T-helper 2 cell treated with Interferon-gamma antibody and Interleukin-4, amounts not matched to agents 5 μg/mL and 100 μg/mL, for 36 hours (primary cell): ENCODE results near the gene ARRDC5.
"Not testable (repeated sequence)": the region's sequence is repeated elsewhere in the genome, so short reads cannot be mapped to it uniquely, and the experiment has no call there.

Experiments used
- DNase-seq: peaks from one replicate; pipeline ENCODE4 v3.0.0; 2021; ENCODE audit warnings: low spot score
- H3K27ac Mint-ChIP-seq: one replicate; pipeline ENCODE4 v1.8.0; 2021; ENCODE audit warnings: mild to moderate bottlenecking, mixed read lengths
- H3K27me3 Mint-ChIP-seq: one replicate; pipeline ENCODE4 v1.8.0; 2021; ENCODE audit warnings: low read depth, mixed read lengths
- H3K36me3 Mint-ChIP-seq: one replicate; pipeline ENCODE4 v1.8.0; 2021; ENCODE audit warnings: low read depth, mixed read lengths
- H3K4me1 Mint-ChIP-seq: one replicate; pipeline ENCODE4 v1.8.0; 2021; ENCODE audit warnings: low read depth, mixed read lengths
- H3K4me3 Mint-ChIP-seq: one replicate; pipeline ENCODE4 v1.8.0; 2022; ENCODE audit warnings: mild to moderate bottlenecking, moderate library complexity, mixed read lengths
- H3K9me3 Mint-ChIP-seq: one replicate; pipeline ENCODE4 v1.8.0; 2021; ENCODE audit warnings: mixed read lengths

The ARRDC5 gene

DNA sequence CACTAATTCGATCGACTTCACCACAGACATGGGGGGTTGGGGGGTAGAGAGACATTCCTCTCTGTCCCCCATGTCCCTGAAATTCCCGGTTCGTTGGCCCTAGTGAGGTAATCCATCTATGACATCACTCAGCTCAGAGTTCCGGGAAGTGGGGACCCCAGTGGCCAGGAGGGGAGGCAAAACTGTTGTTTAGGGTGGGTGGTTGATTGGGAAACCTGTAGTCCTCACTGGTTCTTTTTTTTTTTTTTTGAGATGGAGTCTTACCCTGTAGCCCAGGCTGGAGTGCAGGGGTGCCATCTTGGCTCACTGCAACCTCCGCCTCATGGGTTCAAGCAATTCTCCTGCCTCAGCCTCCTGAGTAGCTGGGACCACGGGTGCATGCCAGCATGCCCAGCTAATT, at the start of gene ARRDC5:
Gene ARRDC5, minus strand, starts transcription at position 101 of the 400 bp plus-strand sequence. Its CDS starts 71 bp downstream, at position 30.
- H3K9me3 Mint-ChIP-seq = no peaks in the 10 kb centered on the region
- no peak for DNase-seq
- H3K27ac Mint-ChIP-seq = no peak within 1 kb of the TSS
- H3K4me3 Mint-ChIP-seq = no peak within 1 kb of the TSS
- H3K36me3 Mint-ChIP-seq = no peaks in the 10 kb centered on the region
- no peaks in the 10 kb centered on the region for H3K4me1 Mint-ChIP-seq
- H3K27me3 Mint-ChIP-seq = no peaks in the 10 kb centered on the region

DNA sequence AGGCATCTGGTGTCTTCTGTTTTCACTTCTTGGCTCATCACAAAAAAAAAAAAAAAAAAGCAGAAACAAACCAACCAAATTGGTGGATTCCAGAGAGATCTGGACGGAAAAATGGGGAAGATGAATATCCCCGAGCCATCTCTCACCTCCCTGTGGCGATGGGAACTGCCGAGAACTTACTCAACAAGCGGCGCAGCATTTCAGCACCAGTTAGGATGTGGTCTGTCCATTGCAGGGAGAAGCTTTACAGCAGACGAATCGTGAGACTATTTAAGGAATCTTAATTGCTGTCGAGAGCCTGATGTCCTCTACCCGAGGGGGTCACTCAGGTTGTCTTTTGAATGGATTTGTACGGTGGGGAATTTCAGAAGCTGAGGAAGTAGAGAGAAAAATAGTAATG, 49.0 kb upstream of the ARRDC5 start:
- Mint-ChIP-seq H3K4me3 (no peak overlapping the region), H3K27me3 (no peaks in the 10 kb centered on the region), H3K36me3 (peaks cover 49% of the 10 kb centered on the region), H3K9me3 (no peaks in the 10 kb centered on the region), H3K4me1 (no peaks in the 10 kb centered on the region), H3K27ac (no peak overlapping the region)
- no peak for DNase-seq

DNA sequence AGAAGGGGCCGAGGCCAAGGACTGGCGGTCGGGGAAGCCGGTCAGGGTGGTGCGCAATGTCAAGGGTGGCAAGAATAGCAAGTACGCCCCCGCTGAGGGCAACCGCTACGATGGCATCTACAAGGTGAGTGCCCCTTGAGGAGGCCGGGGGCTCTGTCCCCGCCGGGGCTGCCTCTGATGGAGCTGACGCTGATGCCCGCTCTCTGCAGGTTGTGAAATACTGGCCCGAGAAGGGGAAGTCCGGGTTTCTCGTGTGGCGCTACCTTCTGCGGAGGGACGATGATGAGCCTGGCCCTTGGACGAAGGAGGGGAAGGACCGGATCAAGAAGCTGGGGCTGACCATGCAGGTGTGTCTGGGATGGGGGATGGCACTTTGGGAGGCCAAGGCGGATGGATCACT, 48.0 kb upstream of the ARRDC5 start:
- H3K27me3 Mint-ChIP-seq, H3K27ac Mint-ChIP-seq, H3K4me1 Mint-ChIP-seq, DNase-seq, H3K4me3 Mint-ChIP-seq, H3K9me3 Mint-ChIP-seq: not testable (repeated sequence)
- H3K36me3 Mint-ChIP-seq = peaks cover 50% of the 10 kb centered on the region

DNA sequence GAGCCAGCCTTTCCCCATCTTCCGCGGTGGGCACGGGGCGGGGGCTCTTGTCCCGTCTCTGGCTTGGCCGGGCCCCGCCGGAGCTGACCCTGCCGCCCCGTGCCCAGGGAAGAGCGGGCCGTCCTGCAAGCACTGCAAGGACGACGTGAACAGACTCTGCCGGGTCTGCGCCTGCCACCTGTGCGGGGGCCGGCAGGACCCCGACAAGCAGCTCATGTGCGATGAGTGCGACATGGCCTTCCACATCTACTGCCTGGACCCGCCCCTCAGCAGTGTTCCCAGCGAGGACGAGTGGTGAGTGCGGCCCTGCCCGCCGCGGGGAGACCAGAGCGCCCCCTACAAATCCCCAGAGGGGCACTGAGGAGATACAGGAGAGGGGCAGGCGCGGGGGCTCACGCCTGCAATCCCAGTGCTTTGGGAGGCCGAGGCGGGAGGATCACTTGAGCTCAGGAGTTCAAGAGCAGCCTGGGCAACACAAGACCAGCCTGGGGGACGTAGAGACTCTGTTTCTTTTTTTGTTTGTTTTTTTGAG, 39.0 kb upstream of the ARRDC5 start:
- not testable (repeated sequence) for H3K9me3 Mint-ChIP-seq, DNase-seq, H3K27me3 Mint-ChIP-seq, H3K4me3 Mint-ChIP-seq, H3K4me1 Mint-ChIP-seq, H3K27ac Mint-ChIP-seq
- H3K36me3 Mint-ChIP-seq = peaks cover 38% of the 10 kb centered on the region

DNA sequence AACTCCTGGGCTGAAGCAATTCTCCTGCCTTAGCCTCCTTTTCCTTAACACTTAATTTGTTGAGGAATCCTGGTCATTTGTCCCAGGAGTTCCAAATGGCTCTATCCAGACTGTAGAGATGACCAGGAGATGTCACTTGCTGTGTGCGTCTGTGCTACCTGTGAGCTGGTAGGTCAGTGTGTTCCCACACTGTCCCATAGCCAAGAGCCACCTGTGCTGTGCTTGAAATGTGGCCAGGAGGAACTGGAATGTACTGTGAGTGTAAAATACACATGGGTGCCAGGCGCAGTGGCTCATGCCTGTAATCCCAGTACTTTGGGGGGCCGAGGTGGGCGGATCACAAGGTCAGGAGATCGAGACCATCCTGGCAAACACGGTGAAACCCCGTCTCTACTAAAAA, 36.8 kb upstream of the ARRDC5 start:
- Mint-ChIP-seq H3K36me3 (peaks cover 48% of the 10 kb centered on the region), H3K4me3 (no peak overlapping the region), H3K27me3 (no peaks in the 10 kb centered on the region), H3K9me3 (no peaks in the 10 kb centered on the region), H3K4me1 (no peaks in the 10 kb centered on the region), H3K27ac (no peak overlapping the region)
- no peak for DNase-seq

DNA sequence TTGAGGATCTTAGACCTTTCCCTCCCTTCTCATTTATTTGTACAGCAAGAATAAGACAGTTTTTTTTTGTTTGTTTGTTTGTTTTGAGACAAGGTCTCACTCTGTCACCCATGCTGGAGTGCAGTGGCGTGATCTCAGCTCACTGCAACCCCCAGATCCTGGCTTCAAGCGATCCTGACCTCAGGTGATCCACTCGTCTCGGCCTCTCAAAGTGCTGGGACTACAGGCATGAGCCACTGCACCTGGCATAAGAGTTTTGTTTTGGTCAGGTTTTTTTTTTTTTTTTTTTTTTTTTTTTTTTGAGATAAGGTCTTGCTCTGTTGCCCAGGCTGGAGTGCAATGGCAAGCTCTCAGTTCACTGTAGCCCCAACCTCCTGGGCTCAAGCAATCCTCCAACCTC, 35.8 kb upstream of the ARRDC5 start:
- H3K9me3 Mint-ChIP-seq, H3K27ac Mint-ChIP-seq, H3K4me3 Mint-ChIP-seq, H3K4me1 Mint-ChIP-seq, DNase-seq, H3K27me3 Mint-ChIP-seq: not testable (repeated sequence)
- peaks cover 49% of the 10 kb centered on the region for H3K36me3 Mint-ChIP-seq

DNA sequence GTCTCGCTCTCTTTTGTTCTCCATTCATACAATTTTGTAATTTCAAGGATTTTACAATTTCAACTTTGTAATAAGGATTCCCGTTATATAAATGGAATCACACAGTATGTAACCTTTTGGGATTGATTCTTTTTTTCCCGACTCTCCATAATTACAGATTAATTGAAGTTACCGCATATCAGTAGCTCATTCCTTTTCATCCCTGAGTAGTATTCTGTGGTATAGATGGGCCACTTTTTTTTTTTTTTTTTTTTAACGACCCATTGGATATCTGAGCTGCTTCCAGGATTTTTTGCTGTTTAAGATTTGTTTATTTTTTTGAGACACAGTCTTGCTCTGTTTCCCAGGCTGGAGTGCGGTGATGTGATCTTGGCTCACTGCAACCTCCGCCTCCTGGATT, 34.4 kb upstream of the ARRDC5 start:
- no peak overlapping the region for H3K27ac Mint-ChIP-seq

DNA sequence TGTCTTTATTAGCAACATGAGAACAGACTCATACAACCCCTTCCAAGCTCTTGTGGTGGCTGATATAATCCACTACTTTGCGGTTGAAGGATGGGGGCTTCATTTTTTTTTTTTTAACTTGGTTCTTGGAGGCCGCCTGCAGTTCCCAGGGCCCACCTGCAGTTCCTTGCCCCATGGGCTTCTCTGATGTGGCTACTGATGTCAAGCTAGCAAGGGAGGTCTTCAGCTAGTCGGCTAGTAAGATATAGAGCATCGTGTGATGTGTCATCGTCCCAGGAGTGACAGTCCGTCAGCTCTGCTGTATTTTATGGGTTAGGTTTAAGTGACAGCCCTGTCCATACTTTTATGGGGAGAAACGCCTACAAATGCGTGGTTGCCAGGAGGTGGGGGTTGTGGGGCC, 32.7 kb upstream of the ARRDC5 start:
- Mint-ChIP-seq H3K4me1 (no peaks in the 10 kb centered on the region), H3K4me3 (no peak overlapping the region), H3K9me3 (no peaks in the 10 kb centered on the region), H3K27ac (no peak overlapping the region), H3K36me3 (peaks cover 54% of the 10 kb centered on the region), H3K27me3 (no peaks in the 10 kb centered on the region)
- no peak for DNase-seq

More for the DNA sequence above, 34.4 kb upstream of the ARRDC5 start:
- Mint-ChIP-seq H3K4me1 (no peaks in the 10 kb centered on the region), H3K9me3 (no peaks in the 10 kb centered on the region), H3K4me3 (no peak overlapping the region), H3K27me3 (no peaks in the 10 kb centered on the region), H3K36me3 (peaks cover 53% of the 10 kb centered on the region)
- no peak for DNase-seq

DNA sequence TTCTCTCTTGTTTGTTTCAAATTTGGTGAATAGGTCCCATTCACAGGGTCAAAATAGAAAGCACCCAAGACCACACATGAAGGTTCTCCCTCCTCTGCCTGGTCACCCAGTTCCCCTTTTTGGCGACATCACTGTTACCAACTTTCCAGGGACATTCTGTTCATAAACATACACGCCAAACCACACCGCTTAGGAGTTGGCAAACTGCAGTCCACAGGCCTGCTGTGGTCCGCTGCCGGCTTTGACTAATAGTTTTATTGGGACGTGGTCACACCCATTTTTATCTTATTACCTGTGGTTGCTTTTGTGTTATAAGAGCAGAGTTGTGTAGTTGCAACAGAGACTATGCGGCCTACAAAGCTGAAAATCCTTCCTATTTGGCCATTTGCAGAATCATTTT, 30.8 kb upstream of the ARRDC5 start:
- H3K27ac Mint-ChIP-seq = no peak overlapping the region
- no peak overlapping the region for H3K4me3 Mint-ChIP-seq
- no peaks in the 10 kb centered on the region for H3K9me3 Mint-ChIP-seq
- peaks cover 49% of the 10 kb centered on the region for H3K36me3 Mint-ChIP-seq
- H3K27me3 Mint-ChIP-seq = no peaks in the 10 kb centered on the region
- no peaks in the 10 kb centered on the region for H3K4me1 Mint-ChIP-seq
- DNase-seq = no peak

DNA sequence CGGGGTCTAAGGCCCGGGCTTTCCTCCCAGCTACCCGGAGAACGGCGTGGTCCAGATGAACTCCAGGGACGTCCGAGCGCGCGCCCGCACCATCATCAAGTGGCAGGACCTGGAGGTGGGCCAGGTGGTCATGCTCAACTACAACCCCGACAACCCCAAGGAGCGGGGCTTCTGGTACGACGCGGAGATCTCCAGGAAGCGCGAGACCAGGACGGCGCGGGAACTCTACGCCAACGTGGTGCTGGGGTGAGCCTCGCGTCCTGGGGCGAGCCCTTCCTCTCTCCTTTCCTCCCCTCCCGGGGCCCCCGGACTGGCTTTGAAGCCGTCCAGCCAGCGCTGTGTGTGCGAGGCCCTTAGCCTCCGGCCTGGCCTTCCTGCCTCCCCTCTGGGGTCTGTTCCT, 30.0 kb upstream of the ARRDC5 start:
- DNase-seq = no peak
- H3K27ac Mint-ChIP-seq = no peak overlapping the region
- no peaks in the 10 kb centered on the region for H3K4me1 Mint-ChIP-seq
- no peak overlapping the region for H3K4me3 Mint-ChIP-seq
- H3K27me3 Mint-ChIP-seq = no peaks in the 10 kb centered on the region
- H3K9me3 Mint-ChIP-seq = no peaks in the 10 kb centered on the region
- peaks cover 43% of the 10 kb centered on the region for H3K36me3 Mint-ChIP-seq

DNA sequence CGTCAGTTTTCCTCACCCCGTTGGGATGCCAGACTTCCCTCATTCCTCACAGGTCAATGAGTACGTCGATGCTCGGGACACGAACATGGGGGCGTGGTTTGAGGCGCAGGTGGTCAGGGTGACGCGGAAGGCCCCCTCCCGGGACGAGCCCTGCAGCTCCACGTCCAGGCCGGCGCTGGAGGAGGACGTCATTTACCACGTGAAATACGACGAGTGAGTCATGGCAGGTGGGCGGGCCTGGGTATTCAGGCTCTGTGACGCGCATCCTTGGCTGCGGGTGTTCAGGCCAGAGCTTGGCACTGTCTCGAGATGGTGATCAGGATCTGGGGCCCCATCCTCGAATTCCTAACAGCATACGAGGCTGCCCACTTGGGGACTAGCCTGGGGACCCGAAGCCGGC, 28.0 kb upstream of the ARRDC5 start:
- Mint-ChIP-seq H3K36me3 (peaks cover 28% of the 10 kb centered on the region), H3K4me1 (no peaks in the 10 kb centered on the region), H3K27ac (no peak overlapping the region)

DNA sequence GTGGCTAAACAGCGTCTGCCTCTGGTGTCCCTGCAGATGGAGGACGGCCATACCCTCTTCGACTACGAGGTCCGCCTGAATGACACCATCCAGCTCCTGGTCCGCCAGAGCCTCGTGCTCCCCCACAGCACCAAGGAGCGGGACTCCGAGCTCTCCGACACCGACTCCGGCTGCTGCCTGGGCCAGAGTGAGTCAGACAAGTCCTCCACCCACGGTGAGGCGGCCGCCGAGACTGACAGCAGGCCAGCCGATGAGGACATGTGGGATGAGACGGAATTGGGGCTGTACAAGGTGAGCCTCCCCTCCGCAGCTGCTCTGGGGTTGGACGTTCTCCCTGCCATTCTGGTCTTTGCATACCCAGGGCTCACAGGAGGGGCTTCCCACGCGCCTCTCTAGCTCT, 26.5 kb upstream of the ARRDC5 start:
- no peaks in the 10 kb centered on the region for H3K9me3 Mint-ChIP-seq
- peaks cover 3% of the 10 kb centered on the region for H3K4me1 Mint-ChIP-seq
- no peak overlapping the region for H3K4me3 Mint-ChIP-seq
- peaks cover 20% of the 10 kb centered on the region for H3K36me3 Mint-ChIP-seq
- no peaks in the 10 kb centered on the region for H3K27me3 Mint-ChIP-seq
- DNase-seq = no peak
- H3K27ac Mint-ChIP-seq = no peak overlapping the region

More for the DNA sequence above, 28.0 kb upstream of the ARRDC5 start:
- DNase-seq = no peak
- H3K9me3 Mint-ChIP-seq = no peaks in the 10 kb centered on the region
- H3K27me3 Mint-ChIP-seq = no peaks in the 10 kb centered on the region
- H3K4me3 Mint-ChIP-seq = no peak overlapping the region

DNA sequence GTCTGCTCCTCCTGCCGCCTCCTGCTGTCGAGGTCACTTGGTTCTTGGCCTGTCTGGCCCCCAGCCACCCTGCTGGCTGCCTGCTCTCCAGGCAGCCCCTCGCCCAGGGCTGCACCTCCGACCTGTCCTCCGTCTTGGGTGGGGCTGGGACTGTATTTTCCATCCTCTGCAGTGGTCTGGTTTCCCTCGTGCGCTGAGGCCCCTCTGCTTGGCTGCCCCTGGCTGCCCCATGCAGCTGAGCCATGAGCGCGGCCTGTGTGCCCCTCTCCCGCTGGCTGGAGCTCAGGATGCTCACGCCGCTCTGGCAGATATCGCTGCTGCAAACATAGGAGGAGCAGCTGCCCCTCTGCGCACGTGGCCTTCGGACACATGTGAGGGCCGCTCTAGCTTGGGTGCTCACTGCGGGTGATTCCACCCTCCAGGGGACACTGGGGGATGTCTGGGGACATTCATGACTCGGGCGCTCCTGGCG, 20.6 kb upstream of the ARRDC5 start:
- Mint-ChIP-seq H3K27ac (no peak overlapping the region), H3K4me1 (peaks cover 5% of the 10 kb centered on the region), H3K9me3 (no peaks in the 10 kb centered on the region), H3K4me3 (no peak overlapping the region), H3K27me3 (no peaks in the 10 kb centered on the region), H3K36me3 (peaks cover 22% of the 10 kb centered on the region)
- no peak for DNase-seq

DNA sequence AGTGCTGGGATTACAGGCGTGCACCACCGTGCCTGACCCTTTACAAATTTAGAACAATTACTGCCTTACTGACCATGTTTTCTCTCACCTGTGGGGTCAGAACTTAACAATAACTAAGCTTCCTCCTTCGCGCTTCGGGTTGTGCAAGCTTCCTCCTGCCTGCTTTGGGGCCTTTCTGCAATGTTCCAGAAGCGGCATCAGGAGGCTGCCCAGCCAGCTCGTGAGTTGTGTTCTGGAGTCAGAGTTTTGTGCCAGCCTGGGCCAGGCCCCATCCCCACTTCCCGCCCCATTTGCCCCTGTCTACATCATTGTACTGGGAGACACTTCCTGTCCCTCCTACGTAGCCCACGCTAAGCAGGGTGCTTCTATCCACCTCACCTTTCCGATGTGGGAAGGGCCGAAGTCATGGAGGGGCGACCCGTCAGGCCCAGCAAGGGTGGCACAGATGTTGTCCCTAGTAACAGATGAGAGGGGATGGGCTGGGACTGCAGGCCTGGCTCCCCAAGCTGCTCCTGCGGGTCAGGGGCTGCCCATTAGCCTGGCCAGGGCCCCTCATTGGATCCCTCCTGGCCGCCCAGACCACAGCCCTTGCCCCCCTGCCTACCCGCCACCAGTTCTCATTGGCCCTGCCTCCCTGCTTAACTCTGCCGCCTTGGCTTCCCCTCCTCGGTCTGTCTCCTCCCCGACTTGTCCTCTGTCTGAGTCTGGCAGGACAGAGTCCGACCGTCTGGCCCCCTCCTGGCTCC, 20.0 kb upstream of the ARRDC5 start:
- Mint-ChIP-seq H3K4me3 (no peak overlapping the region), H3K27ac (peak overlapping the region; percentile 31), H3K36me3 (peaks cover 25% of the 10 kb centered on the region), H3K27me3 (no peaks in the 10 kb centered on the region), H3K4me1 (peaks cover 7% of the 10 kb centered on the region), H3K9me3 (no peaks in the 10 kb centered on the region)
- DNase-seq = no peak
